IMR-90 (cell line): Measurements from ENCODE around the gene TCOF1. TPM values are rescaled to one million over a fixed set of nuclear protein-coding genes. Genes with fewer than 3 reads are reported as not detected.

ENCODE experiments used
- ATAC-seq: fragments of 200-7000 bp; cut with Tn5 transposase; 2 replicates; pipeline ENCODE4 v1.9.1; 2020; ENCODE audit warnings: low read depth, mild to moderate bottlenecking, moderate library complexity
- BruUV-seq: library from RNA; stranded (reverse); fragments of 400-500 nt; replicated peaks from 2 replicates; lab custom pipeline; 2021; lab: Mats Ljungman, UMichigan
- CTCF ChIA-PET: fragments of 300-600 bp; formaldehyde crosslinking; extraction: SDS; loops from one replicate; lab custom pipeline; 2021; ENCODE audit warnings: antibody characterized with exemption; lab: Yijun Ruan, JAX
- POLR2A ChIA-PET: fragments of 300-600 bp; sonication (Branson Sonifier 250); formaldehyde crosslinking; loops from one replicate; lab custom pipeline; 2022; ENCODE audit warnings: antibody characterized with exemption; ENCODE audit not compliant: unreplicated experiment; lab: Charles Lee
- DNase-seq: peaks from one replicate; pipeline ENCODE4 v3.0.0; 2013
- H2AFZ ChIP-seq: replicated peaks from 2 replicates; pipeline ENCODE3; 2013; ENCODE audit warnings: low read length, mild to moderate bottlenecking; ENCODE audit not compliant: poor library complexity
- H2AK5ac ChIP-seq: 2 replicates; pipeline ENCODE4 v1.6.1; 2013; ENCODE audit warnings: low read depth, low read length, inconsistent platforms
- H2AK9ac ChIP-seq: replicated peaks from 2 replicates; pipeline ENCODE3; 2013; ENCODE audit warnings: mild to moderate bottlenecking, low read depth, low read length, moderate library complexity; ENCODE audit not compliant: poor library complexity
- H2BK120ac ChIP-seq: 2 replicates; pipeline ENCODE4 v1.6.1; 2013; ENCODE audit warnings: low read depth, low read length, inconsistent platforms
- H2BK15ac ChIP-seq: 3 replicates; pipeline ENCODE4 v1.6.1; 2013; ENCODE audit warnings: low read depth, low read length, inconsistent platforms
- H2BK20ac ChIP-seq: 2 replicates; pipeline ENCODE4 v1.6.1; 2013; ENCODE audit warnings: low read depth, mild to moderate bottlenecking, inconsistent platforms, low read length, moderate library complexity
- H2BK5ac ChIP-seq: 2 replicates; pipeline ENCODE4 v1.6.1; 2013; ENCODE audit warnings: mild to moderate bottlenecking, low read depth, low read length, inconsistent platforms; ENCODE audit not compliant: poor library complexity, severe bottlenecking
- H3K14ac ChIP-seq: replicated peaks from 2 replicates; pipeline ENCODE4 v1.6.1; 2013; ENCODE audit warnings: low read depth, low read length, inconsistent platforms
- H3K18ac ChIP-seq: 2 replicates; pipeline ENCODE4 v1.6.1; 2013; ENCODE audit warnings: low read depth, low read length, control low read depth
- H3K23ac ChIP-seq: 2 replicates; pipeline ENCODE4 v1.6.1; 2013; ENCODE audit warnings: low read depth, low read length, inconsistent platforms
- H3K27ac ChIP-seq: 2 replicates; pipeline ENCODE4 v1.5.1; 2013; ENCODE audit warnings: mild to moderate bottlenecking, control low read depth, low read length; ENCODE audit not compliant: insufficient read depth
- H3K27me3 ChIP-seq: 2 replicates; pipeline ENCODE4 v1.6.1; 2013; ENCODE audit warnings: low read length; ENCODE audit not compliant: control insufficient read depth, insufficient read depth
- H3K36me3 ChIP-seq: 2 replicates; pipeline ENCODE4 v1.6.1; 2013; ENCODE audit warnings: low read length, mixed read lengths; ENCODE audit not compliant: control insufficient read depth, insufficient read depth
- H3K4ac ChIP-seq: 2 replicates; pipeline ENCODE4 v1.6.1; 2013; ENCODE audit warnings: low read depth, low read length, inconsistent platforms
- H3K4me1 ChIP-seq: 2 replicates; pipeline ENCODE4 v1.6.1; 2013; ENCODE audit warnings: low read length, mixed read lengths; ENCODE audit not compliant: control insufficient read depth, insufficient read depth
- H3K4me2 ChIP-seq: 2 replicates; pipeline ENCODE4 v1.6.1; 2013; ENCODE audit warnings: low read depth, mild to moderate bottlenecking, control low read depth, low read length, moderate library complexity
- H3K4me3 ChIP-seq: 2 replicates; pipeline ENCODE4 v1.5.1; 2013; ENCODE audit warnings: low read depth, mild to moderate bottlenecking, control low read depth, low read length, moderate library complexity; ENCODE audit not compliant: insufficient read depth
- H3K56ac ChIP-seq: 2 replicates; pipeline ENCODE4 v1.6.1; 2013; ENCODE audit warnings: low read length, inconsistent platforms; ENCODE audit not compliant: insufficient read depth; ENCODE audit errors: extremely low read depth
- H3K79me1 ChIP-seq, 2 experiments: 2 replicates each; pipeline ENCODE4 v1.6.1; 2013; ENCODE audit warnings: low read length in 2 of 2, inconsistent platforms in 1 of 2, low read depth in 1 of 2
- H3K9ac ChIP-seq: 2 replicates; pipeline ENCODE4 v1.6.1; 2013; ENCODE audit warnings: low read depth, low read length, control low read depth
- H3K9me1 ChIP-seq: 2 replicates; pipeline ENCODE4 v1.6.1; 2013; ENCODE audit warnings: low read length, inconsistent platforms; ENCODE audit not compliant: insufficient read depth
- H3K9me3 ChIP-seq: 2 replicates; pipeline ENCODE4 v1.6.1; 2013; ENCODE audit warnings: low read length; ENCODE audit not compliant: control insufficient read depth, insufficient read depth
- H4K20me1 ChIP-seq: 2 replicates; pipeline ENCODE4 v1.6.1; 2013; ENCODE audit warnings: low read length, inconsistent platforms; ENCODE audit not compliant: insufficient read depth
- H4K5ac ChIP-seq: 2 replicates; pipeline ENCODE4 v1.6.1; 2013; ENCODE audit warnings: mild to moderate bottlenecking, low read depth, low read length, control low read depth
- H4K8ac ChIP-seq, 2 experiments: 2 replicates each; pipeline ENCODE4 v1.6.1; 2013; ENCODE audit warnings: low read depth in 2 of 2, low read length in 2 of 2, control low read depth in 1 of 2, inconsistent platforms in 1 of 2
- H4K91ac ChIP-seq: 2 replicates; pipeline ENCODE4 v1.6.1; 2013; ENCODE audit warnings: low read depth, low read length, inconsistent platforms; ENCODE audit not compliant: insufficient read depth
- BHLHE40 ChIP-seq: fragments of 150-350 bp; IDR thresholded peaks from 2 replicates; pipeline ENCODE4 v1.6.1; 2016; ENCODE audit warnings: mild to moderate bottlenecking, low read depth, low read length
- CEBPB ChIP-seq: IDR thresholded peaks from 2 replicates; pipeline ENCODE4 v1.6.1; 2012; ENCODE audit warnings: low read depth, low read length, improper control_type of control experiment
- ELK1 ChIP-seq: fragments of 150-350 bp; IDR thresholded peaks from 2 replicates; pipeline ENCODE4 v1.6.1; 2016; ENCODE audit warnings: low read depth, mild to moderate bottlenecking, low read length, moderate library complexity, borderline replicate concordance
- MAFK ChIP-seq: IDR thresholded peaks from 2 replicates; pipeline ENCODE4 v1.6.1; 2012; ENCODE audit warnings: low read depth, low read length, improper control_type of control experiment
- MAZ ChIP-seq: IDR thresholded peaks from 2 replicates; pipeline ENCODE4 v1.6.1; 2012; ENCODE audit warnings: low read depth, mild to moderate bottlenecking, low read length, improper control_type of control experiment, moderate library complexity, borderline replicate concordance
- MXI1 ChIP-seq: IDR thresholded peaks from 2 replicates; pipeline ENCODE4 v1.6.1; 2012; ENCODE audit warnings: low read depth, mild to moderate bottlenecking, low read length, moderate library complexity, borderline replicate concordance
- NFE2L2 ChIP-seq: fragments of 150-350 bp; IDR thresholded peaks from 2 replicates; pipeline ENCODE4 v1.6.1; 2016; ENCODE audit warnings: low read depth, mild to moderate bottlenecking, low read length
- POLR2A ChIP-seq: IDR thresholded peaks from 2 replicates; pipeline ENCODE4 v1.6.1; 2012; ENCODE audit warnings: mild to moderate bottlenecking, low read depth, low read length
- RAD21 ChIP-seq: IDR thresholded peaks from 2 replicates; pipeline ENCODE4 v1.6.1; 2012; ENCODE audit warnings: low read length, improper control_type of control experiment
- RCOR1 ChIP-seq: IDR thresholded peaks from 2 replicates; pipeline ENCODE4 v1.6.1; 2012; ENCODE audit warnings: mild to moderate bottlenecking, low read length, improper control_type of control experiment; ENCODE audit not compliant: insufficient replicate concordance
- RFX5 ChIP-seq: IDR thresholded peaks from 2 replicates; pipeline ENCODE4 v1.8.0; 2012; ENCODE audit warnings: low read depth, mild to moderate bottlenecking, low read length, moderate library complexity
- SMC3 ChIP-seq: fragments of 150-350 bp; IDR thresholded peaks from 2 replicates; pipeline ENCODE4 v1.6.1; 2016; ENCODE audit warnings: low read depth, mild to moderate bottlenecking, antibody characterized with exemption, low read length, moderate library complexity
- USF2 ChIP-seq: fragments of 150-350 bp; IDR thresholded peaks from 2 replicates; pipeline ENCODE4 v1.6.1; 2017; ENCODE audit warnings: mild to moderate bottlenecking, antibody characterized with exemption, low read length, low read depth
- WGBS, 2 experiments: methylation state at CpG; one replicate each; pipeline versions ENCODE4 v1.1.5 to v1.1.7; 2013; ENCODE audit warnings: missing lambda C conversion rate in 2 of 2; ENCODE audit not compliant: insufficient read length in 1 of 2; ENCODE audit errors: extremely low coverage in 2 of 2; 5-methylcytosine and 5-hydroxymethylcytosine counted together
- dilution Hi-C: fragments of 300-500 bp; cut with HindIII; formaldehyde crosslinking; loops from one replicate; pipeline ENCODE4 v1.14.3; 2018; ENCODE audit warnings: low sequenced_read_pairs; ENCODE audit not compliant: unreplicated experiment
- in situ Hi-C: fragments of 300-500 bp; cut with MboI; formaldehyde crosslinking; loops from 3 replicates; pipeline ENCODE4 v1.14.3; 2019; ENCODE audit warnings: low sequenced_read_pairs, inconsistent platforms, mixed read lengths
- intact Hi-C: fragments of 100-400 bp; cut with micrococcal nuclease; formaldehyde crosslinking; loops from 2 replicates; pipeline ENCODE4 v1.10.0; 2022
- polyA plus RNA-seq, 3 experiments: library from polyadenylated mRNA; depleted of rRNA; stranded (reverse); fragments of >200 nt; gene quantifications; 2 replicates each; pipeline ENCODE4 v1.2.3, GENCODE V29; 2012; ENCODE audit warnings: low replicate concordance in 1 of 3
- total RNA-seq: library from RNA; depleted of rRNA; stranded (reverse); fragments of >200 nt; gene quantifications from 2 replicates; pipeline ENCODE4 v1.2.3, GENCODE V29; 2012

Gene TCOF1
- total and polyA plus RNA-seq, 2 of the 4 experiments (the other 2 are of a cell fraction), result 18.2 to 19.7 TPM

- H2AK5ac ChIP-seq, result no peak overlapping the region
- WGBS, 2 experiments, result 100% methylated on average over 1 of the region's 11 CpGs; no CpG with 5 or more reads in 1 of the 2 experiments
- intact Hi-C loops, result no loop called here
- H3K56ac ChIP-seq, result no peak overlapping the region
- H3K4ac ChIP-seq, result no peak overlapping the region
- H3K9me1 ChIP-seq, result peaks cover 33% of the 10 kb centered on the region
- no peak overlapping the region for H4K5ac ChIP-seq
- BruUV-seq, result no TSS peak
- no peak overlapping the region for H3K23ac ChIP-seq
- H3K9me3 ChIP-seq, result no peaks in the 10 kb centered on the region
- no peaks in the 10 kb centered on the region for H3K27me3 ChIP-seq
- DNase-seq (no peak), ATAC-seq (no peak)
- 0 out of 2 replicates have a peak overlapping the region, but pooled peaks have one; percentile 20 for H2BK20ac ChIP-seq
- POLR2A ChIA-PET, result no interaction called here
- H3K4me1 ChIP-seq, result peaks cover 19% of the 10 kb centered on the region
- no peak overlapping the region for H3K9ac ChIP-seq
- no peak overlapping the region for H3K4me3 ChIP-seq
- H3K4me2 ChIP-seq, result no peak overlapping the region
- H3K27ac ChIP-seq, result no peak overlapping the region
- H4K20me1 ChIP-seq, result peaks cover 7% of the 10 kb centered on the region; the same call in 1 of the 2 replicates
- H3K14ac ChIP-seq, result no peak overlapping the region
- H3K36me3 ChIP-seq, result peaks cover 24% of the 10 kb centered on the region
- H3K18ac ChIP-seq, result no peak overlapping the region
- peaks cover 0 to 15% of the 10 kb centered on the region in 2 experiments; a peak in 1 of 4 replicates for H3K79me1 ChIP-seq
- no peak overlapping the region for H2BK15ac ChIP-seq
- CTCF ChIA-PET, result interaction anchor here (0.6 kb wide), 1 partner anchor 169 kb away, joined by 3 read pairs; no protein-coding TSS in a partner anchor
- TF ChIP-seq MXI1, result no peak
- no peak for TF ChIP-seq RAD21
- TF ChIP-seq NFE2L2, result no peak
- no peak for TF ChIP-seq USF2
- no peak for TF ChIP-seq BHLHE40
- TF ChIP-seq POLR2A, result no peak
- no peak for TF ChIP-seq MAZ
- no peak for TF ChIP-seq MAFK
- no peak for TF ChIP-seq RFX5
- TF ChIP-seq SMC3, result no peak
- TF ChIP-seq CEBPB, result no peak
- TF ChIP-seq ELK1, result no peak
- no peak for TF ChIP-seq RCOR1
- H2AFZ ChIP-seq, result no peak overlapping the region
- H2BK120ac ChIP-seq, result no peak overlapping the region
- peak overlapping the region; percentile 42 for H2AK9ac ChIP-seq
- in situ Hi-C loops, result no loop called here
- H2BK5ac ChIP-seq, result no peak overlapping the region
- no peak overlapping the region for H4K8ac ChIP-seq
- dilution Hi-C loops, result no loop called here
- H4K91ac ChIP-seq, result no peak overlapping the region
Measured at GRCh38 chr5:150401376-150402228, 44.1 kb downstream of the TCOF1 start.
